Duodenal mucosa (tissue), 2 donors: ENCODE data around the gene GOLGA3.
"Not testable (repeated sequence)": the region's sequence is repeated elsewhere in the genome, so short reads cannot be mapped to it uniquely, and the experiment has no call there.

Experiments used
- H3K27ac ChIP-seq: one replicate; pipeline ENCODE4 v1.7.0; 2013; ENCODE audit warnings: low read depth, low read length
- H3K27me3 ChIP-seq, 2 donors: one replicate each; pipeline ENCODE4 v1.7.0; 2013; ENCODE audit warnings: low read length in 2 of 2, control low read depth in 1 of 2; ENCODE audit not compliant: insufficient read depth in 2 of 2, control insufficient read depth in 1 of 2
- H3K36me3 ChIP-seq, 2 donors: one replicate each; pipeline ENCODE4 v1.7.0; 2013; ENCODE audit warnings: low read length in 2 of 2, control low read depth in 1 of 2; ENCODE audit not compliant: insufficient read depth in 2 of 2, control insufficient read depth in 1 of 2
- H3K4me1 ChIP-seq, 2 donors: one replicate each; pipeline ENCODE4 v1.7.0; 2013; ENCODE audit warnings: low read length in 2 of 2, control low read depth in 1 of 2; ENCODE audit not compliant: insufficient read depth in 2 of 2, control insufficient read depth in 1 of 2
- H3K4me3 ChIP-seq, 2 donors: one replicate each; pipeline ENCODE4 v1.7.0; 2013; ENCODE audit warnings: low read length in 2 of 2, low read depth in 1 of 2
- H3K9ac ChIP-seq, 2 donors: one replicate each; pipeline ENCODE4 v1.7.0; 2013; ENCODE audit warnings: low read length in 2 of 2, low read depth in 1 of 2
- H3K9me3 ChIP-seq, 2 donors: one replicate each; pipeline ENCODE4 v1.7.0; 2013; ENCODE audit warnings: low read length in 2 of 2, control low read depth in 1 of 2; ENCODE audit not compliant: control insufficient read depth in 1 of 2

The GOLGA3 gene

GRCh38 chr12:132758825-132759224 is 69.8 kb downstream of the GOLGA3 start:
- not testable (repeated sequence) for H3K4me3 ChIP-seq, H3K27ac ChIP-seq, H3K27me3 ChIP-seq, H3K9me3 ChIP-seq, H3K9ac ChIP-seq
- H3K4me1 ChIP-seq, result peaks cover 8 to 11% of the 10 kb centered on the region in 2 donors
- H3K36me3 ChIP-seq, result peaks cover 5 to 16% of the 10 kb centered on the region in 2 donors

- Histone ChIP-seq H3K27me3 (no peaks in the 10 kb centered on the region), H3K4me1 (no peaks in the 10 kb centered on the region), H3K9me3 (no peaks in the 10 kb centered on the region), H3K27ac (no peak overlapping the region), H3K9ac (no peak overlapping the region), H3K36me3 (peaks cover 16 to 51% of the 10 kb centered on the region in 2 donors), H3K4me3 (no peak overlapping the region)
Observed at GRCh38 chr12:132754160-132754932, 74.3 kb downstream of the GOLGA3 start.

- not testable (repeated sequence) for H3K9ac ChIP-seq, H3K9me3 ChIP-seq, H3K27me3 ChIP-seq, H3K4me3 ChIP-seq, H3K27ac ChIP-seq, H3K4me1 ChIP-seq
- peaks cover 16 to 58% of the 10 kb centered on the region in 2 donors for H3K36me3 ChIP-seq
Observed at GRCh38 chr12:132753670-132754069, 75.0 kb downstream of the GOLGA3 start.

GRCh38 chr12:132748319-132748718 is 80.3 kb downstream of the GOLGA3 start:
- H3K4me1 ChIP-seq, result no peaks in the 10 kb centered on the region
- no peak overlapping the region for H3K9ac ChIP-seq
- H3K27me3 ChIP-seq, result no peaks in the 10 kb centered on the region
- H3K4me3 ChIP-seq, result no peak overlapping the region
- no peaks in the 10 kb centered on the region for H3K9me3 ChIP-seq
- H3K36me3 ChIP-seq, result peaks cover 46 to 85% of the 10 kb centered on the region in 2 donors
- no peak overlapping the region for H3K27ac ChIP-seq

- H3K36me3 ChIP-seq, result peaks cover 50 to 84% of the 10 kb centered on the region in 2 donors
- no peak overlapping the region for H3K9ac ChIP-seq
- H3K4me1 ChIP-seq, result no peaks in the 10 kb centered on the region
- H3K9me3 ChIP-seq, result no peaks in the 10 kb centered on the region
- no peaks in the 10 kb centered on the region for H3K27me3 ChIP-seq
- H3K4me3 ChIP-seq, result no peak overlapping the region
- H3K27ac ChIP-seq, result no peak overlapping the region
Observed at GRCh38 chr12:132747896-132748295, 80.8 kb downstream of the GOLGA3 start.

GRCh38 chr12:132747395-132747794 is 81.3 kb downstream of the GOLGA3 start:
- no peak overlapping the region for H3K4me3 ChIP-seq
- H3K27ac ChIP-seq, result no peak overlapping the region
- no peaks in the 10 kb centered on the region for H3K4me1 ChIP-seq
- no peaks in the 10 kb centered on the region for H3K9me3 ChIP-seq
- no peak overlapping the region for H3K9ac ChIP-seq
- H3K27me3 ChIP-seq, result no peaks in the 10 kb centered on the region
- H3K36me3 ChIP-seq, result peaks cover 55 to 84% of the 10 kb centered on the region in 2 donors

- H3K27ac ChIP-seq, result no peak overlapping the region
- no peaks in the 10 kb centered on the region for H3K27me3 ChIP-seq
- peaks cover 62 to 91% of the 10 kb centered on the region in 2 donors for H3K36me3 ChIP-seq
- H3K4me1 ChIP-seq, result no peaks in the 10 kb centered on the region
- H3K9me3 ChIP-seq, result no peaks in the 10 kb centered on the region
- no peak overlapping the region for H3K9ac ChIP-seq
- no peak overlapping the region for H3K4me3 ChIP-seq
Observed at GRCh38 chr12:132746613-132747012, 82.1 kb downstream of the GOLGA3 start.

- H3K27me3 ChIP-seq, result no peaks in the 10 kb centered on the region
- no peak overlapping the region for H3K27ac ChIP-seq
- no peak overlapping the region for H3K9ac ChIP-seq
- H3K4me3 ChIP-seq, result no peak overlapping the region
- no peaks in the 10 kb centered on the region for H3K9me3 ChIP-seq
- peaks cover 71 to 93% of the 10 kb centered on the region in 2 donors for H3K36me3 ChIP-seq
- no peaks in the 10 kb centered on the region for H3K4me1 ChIP-seq
Observed at GRCh38 chr12:132743831-132744230, 84.8 kb downstream of the GOLGA3 start.

- Histone ChIP-seq H3K27me3 (no peaks in the 10 kb centered on the region), H3K27ac (no peak overlapping the region), H3K4me3 (no peak overlapping the region), H3K9me3 (no peaks in the 10 kb centered on the region), H3K9ac (no peak overlapping the region), H3K36me3 (peaks cover 56 to 85% of the 10 kb centered on the region in 2 donors), H3K4me1 (no peaks in the 10 kb centered on the region)
Observed at GRCh38 chr12:132741620-132742019, 87.0 kb downstream of the GOLGA3 start.

- Histone ChIP-seq H3K36me3 (peaks cover 64 to 85% of the 10 kb centered on the region in 2 donors), H3K27me3 (no peaks in the 10 kb centered on the region), H3K4me1 (no peaks in the 10 kb centered on the region), H3K4me3 (no peak overlapping the region), H3K9me3 (no peaks in the 10 kb centered on the region), H3K27ac (no peak overlapping the region), H3K9ac (no peak overlapping the region)
Observed at GRCh38 chr12:132740652-132741051, 88.0 kb downstream of the GOLGA3 start.
